GM18858 (cell line): ENCODE measurements around the gene CDC42.
"Not testable (repeated sequence)": the region's sequence is repeated elsewhere in the genome, so short reads cannot be mapped to it uniquely, and the experiment has no call there.

Experiments
- ATAC-seq: cut with Tn5 transposase; IDR thresholded peaks from one replicate; pipeline ENCODE4 v1.9.1; 2021; ENCODE audit not compliant: unreplicated experiment

Gene CDC42

DNA sequence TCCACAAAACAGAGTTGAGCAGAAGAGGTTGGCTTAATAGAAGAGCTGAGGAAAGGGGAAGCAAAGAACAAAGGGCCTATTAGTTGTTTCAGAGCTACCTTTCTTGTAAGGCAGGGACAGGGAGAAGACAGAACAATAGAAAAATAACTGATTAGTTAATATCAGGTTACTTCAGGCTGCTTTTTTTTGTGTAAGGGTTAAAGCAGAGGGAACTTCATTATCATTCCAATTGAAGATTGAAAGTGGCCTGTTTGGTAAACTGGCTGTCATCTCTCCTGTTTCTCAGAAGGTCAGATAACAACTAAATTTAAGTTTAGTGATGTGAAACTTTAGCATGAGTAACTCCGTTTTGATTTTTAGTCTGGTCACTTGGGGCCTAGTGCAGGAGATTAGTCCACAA lies 22.3 kb downstream of the CDC42 start:
- ATAC-seq, result no peak

DNA sequence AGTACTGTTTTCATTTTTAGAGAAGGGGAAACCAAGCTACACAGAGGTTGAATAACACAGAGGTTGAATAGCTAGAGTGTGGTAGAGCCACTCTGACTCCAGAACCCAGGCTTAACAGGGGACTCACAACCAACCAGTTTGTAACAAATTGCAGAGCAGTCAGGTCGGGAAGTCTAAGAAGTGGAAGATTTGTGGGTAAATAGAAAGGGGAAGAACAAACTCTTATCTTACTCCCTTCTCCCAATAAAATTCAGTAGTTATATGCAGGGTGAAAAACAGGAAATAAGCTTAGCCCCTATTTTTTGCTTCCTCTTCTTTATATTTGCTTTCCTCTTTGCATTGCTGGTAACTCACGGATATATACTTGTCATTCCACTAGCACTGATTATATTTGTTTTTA lies 23.2 kb downstream of the CDC42 start:
- no peak for ATAC-seq

DNA sequence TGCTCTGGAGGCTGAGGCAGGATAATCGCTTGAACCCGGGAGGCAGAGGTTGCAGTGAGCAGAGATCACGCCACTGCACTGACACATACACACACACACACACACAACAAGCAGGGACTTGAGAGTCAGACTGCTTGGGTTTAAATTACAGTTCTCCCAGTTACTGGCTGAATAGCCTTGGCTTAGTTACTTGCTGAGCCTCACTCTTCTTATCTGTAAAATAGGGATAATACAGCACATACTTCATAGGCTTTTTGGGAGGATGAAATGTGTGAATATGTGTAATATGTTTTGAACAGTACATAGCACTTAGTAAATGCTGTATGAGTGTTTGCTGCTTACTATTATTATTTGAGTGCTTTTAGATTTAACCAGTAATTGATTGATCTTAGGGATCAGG lies 23.8 kb downstream of the CDC42 start:
- no peak for ATAC-seq

DNA sequence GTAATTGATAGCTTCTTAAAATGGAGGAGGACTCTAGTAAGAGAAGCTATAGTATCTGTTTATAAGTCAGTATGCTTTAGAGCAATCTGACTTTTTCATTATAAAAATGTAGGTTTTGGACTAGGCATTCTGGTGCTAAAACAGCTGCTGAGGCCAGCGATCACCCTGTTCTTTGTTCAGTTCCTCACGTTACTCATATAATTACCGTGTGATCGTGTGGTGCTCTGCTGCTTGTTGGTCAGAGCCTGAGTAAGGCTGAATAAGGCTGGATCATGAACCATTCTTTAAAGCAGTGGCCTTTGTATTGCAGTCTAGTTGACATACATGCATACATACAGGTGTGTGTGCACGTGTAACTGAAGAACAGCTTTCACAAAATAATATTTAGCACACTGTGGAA lies 25.2 kb downstream of the CDC42 start:
- no peak for ATAC-seq

DNA sequence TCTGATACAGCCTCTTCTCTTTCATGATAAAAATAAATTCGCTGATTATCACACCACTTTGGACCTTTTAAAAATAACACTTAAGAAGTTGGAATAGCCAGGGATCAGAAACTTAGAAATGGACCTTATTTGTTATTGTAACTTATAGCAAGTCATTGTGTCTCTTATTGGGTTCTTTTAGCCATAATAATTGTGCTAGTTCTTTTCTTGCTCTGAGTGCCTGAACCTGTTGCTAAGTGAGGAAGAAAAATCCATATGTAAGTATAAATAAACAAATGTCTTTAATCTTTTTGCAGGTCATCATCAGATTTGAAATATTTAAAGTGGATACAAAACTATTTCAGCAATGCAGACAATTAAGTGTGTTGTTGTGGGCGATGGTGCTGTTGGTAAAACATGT lies 25.6 kb downstream of the CDC42 start:
- ATAC-seq, result no peak

DNA sequence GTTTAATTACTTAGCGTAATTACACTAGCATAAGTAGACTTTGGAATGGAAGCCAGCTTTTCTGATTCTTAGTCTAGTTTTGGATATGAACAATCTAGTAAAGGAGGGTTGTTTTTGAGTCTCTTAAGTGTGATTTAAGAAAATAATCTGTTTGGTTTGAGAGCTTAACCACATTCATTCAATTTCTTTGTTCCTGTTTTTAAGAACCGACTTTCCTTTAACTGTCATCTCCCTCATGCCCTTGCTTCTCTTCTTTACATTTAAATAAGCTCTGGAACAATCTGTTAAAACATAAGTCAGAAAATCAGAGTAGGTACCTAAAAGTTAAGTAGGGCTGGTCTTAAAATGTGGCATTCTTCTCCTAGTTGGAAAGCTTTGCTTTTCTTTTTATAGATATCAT lies 27.7 kb downstream of the CDC42 start:
- no peak for ATAC-seq

DNA sequence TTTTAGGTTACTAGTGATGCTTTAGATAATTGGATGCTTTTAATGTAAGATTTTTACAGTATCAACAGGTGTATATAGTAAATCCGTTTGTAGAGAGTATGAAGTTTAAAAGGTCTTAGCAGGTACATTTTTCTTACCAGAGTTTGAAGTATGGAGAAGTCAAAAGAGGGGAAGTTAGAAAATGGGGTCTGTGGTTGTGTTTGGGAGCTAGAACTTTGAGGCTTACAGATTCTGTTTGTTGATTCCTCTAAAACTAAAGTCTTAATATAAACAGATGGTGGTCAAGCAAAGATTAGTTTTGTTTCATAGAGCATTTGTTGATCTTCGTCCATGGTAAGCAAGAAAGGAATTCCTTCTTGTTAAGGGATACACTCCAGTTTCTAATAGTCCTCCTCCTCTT lies 35.8 kb downstream of the CDC42 start:
- ATAC-seq, result no peak

DNA sequence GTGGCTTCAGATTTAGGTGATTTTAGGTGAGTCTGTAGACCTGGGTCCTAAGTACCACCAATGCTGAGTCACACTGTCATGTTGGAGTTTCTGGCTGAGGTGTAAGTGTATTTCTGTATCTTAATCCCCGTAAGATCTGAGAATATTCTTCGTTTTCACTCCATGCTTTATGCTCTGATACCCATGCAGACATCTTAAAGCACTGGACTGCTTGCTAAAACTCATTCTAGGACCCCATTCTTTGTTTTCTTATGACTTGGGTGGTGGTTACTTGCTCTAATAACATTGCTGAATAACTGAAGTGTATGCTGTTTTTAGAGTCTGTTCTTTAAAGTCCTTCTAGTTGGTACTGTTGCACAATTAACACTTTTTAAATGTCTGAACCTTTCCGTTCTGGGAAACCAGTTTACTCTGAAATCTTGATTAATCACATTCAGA lies 36.6 kb downstream of the CDC42 start:
- ATAC-seq, result no peak

DNA sequence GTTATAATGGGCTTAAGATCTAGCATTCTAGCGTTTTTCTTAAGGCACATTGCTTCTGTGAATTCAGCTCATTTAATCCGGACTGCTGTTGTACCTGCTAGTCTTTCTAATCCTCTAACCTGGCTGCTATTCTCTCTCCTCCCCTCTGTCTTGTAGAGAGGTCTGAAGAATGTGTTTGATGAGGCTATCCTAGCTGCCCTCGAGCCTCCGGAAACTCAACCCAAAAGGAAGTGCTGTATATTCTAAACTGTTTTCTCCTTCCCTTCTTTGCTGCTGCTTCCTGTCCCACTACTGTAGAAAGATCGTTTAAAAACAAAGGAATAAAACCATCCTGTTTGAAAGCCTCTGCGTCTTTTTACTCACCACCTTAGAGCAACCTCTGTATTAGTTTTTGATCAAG lies 37.3 kb downstream of the CDC42 start:
- ATAC-seq, result no peak

DNA sequence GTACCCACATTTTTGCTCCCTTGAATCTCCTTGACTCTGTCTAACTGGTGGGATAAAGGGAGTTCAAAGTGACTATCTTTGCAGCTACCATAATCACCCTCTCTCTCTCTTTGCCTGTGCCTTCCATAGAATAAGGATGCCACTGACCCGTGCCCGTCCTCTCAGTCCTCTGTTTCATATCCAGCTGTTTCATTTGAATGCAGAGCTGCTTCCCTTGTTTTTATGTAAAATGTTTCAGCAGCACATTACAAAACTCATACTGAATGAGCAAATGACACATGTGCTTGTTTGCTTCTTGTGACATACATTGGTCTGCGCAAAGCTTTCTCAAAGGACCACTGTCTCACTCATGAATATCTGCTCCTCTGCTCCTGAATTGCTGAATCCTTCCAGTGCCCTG lies 38.4 kb downstream of the CDC42 start:
- no peak for ATAC-seq

DNA sequence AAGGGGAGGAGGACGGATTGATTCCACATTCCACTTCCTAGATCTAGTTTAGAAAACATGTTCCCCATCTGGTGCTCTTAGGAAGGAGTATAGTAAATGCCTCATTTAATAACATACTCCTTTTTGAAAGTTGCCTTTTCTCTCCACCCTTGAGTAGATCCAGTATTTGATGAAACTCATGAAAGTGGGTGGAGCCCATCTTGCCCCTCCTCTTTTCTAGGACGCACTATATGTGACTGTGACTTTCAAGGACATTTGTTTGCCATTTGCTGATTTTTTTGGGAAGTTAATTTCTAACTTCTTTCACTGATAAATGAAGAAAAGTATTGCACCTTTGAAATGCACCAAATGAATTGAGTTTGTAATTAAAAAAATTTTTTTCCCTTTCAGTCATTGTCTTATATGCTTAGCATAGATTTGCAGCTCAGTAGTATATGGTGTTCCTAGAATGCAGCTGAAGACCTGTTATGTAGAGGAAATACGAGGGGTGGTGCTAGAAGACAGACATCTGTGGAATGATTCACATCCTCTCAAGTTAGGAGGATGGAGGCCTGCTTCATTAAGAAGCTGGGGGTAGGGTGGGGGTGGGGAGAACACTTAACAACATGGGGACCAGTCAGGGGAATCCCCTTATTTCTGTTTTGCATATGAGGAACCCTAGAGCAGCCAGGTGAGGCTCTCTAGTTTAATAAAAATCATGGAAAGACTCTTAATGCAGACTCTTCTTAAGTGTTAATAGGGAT lies 39.7 kb downstream of the CDC42 start:
- not testable (repeated sequence) for ATAC-seq

DNA sequence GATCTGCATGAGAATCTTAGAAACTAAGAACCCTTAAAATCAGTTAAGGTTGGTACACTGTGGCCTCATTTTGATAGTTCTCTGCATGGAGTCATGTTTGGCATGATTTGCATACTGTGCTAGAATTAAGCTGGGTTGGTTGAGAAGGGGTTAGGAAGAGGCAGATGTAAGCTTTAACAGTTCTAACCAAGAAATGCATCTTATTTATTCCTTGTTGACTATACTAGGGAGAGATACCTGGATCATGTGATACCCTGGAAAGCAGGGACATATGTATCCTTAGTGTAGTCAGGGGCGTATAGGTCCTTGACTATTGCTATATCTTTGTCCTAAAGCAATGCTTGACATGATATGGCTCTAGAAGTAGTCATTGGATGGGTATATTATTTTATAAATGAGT lies 41.0 kb downstream of the CDC42 start:
- ATAC-seq, result no peak

DNA sequence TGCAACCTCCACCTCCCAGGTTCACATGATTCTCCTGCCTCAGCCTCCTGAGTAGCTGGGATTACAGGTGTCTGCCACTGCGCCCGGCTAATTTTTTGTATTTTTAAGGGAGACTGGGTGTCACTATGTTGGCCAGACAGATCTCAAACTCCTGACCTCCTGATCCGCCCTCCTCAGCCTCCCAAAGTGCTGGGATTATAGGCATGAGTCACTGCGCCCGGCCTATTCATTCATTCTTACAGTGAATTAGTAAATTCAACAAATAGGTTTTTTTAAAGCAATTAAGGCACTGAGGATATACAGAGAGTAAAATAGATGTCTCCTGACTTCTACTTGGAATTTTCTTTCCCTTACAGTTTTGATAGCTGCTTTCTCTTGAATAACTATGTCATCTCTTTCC lies 43.5 kb downstream of the CDC42 start:
- no peak for ATAC-seq

DNA sequence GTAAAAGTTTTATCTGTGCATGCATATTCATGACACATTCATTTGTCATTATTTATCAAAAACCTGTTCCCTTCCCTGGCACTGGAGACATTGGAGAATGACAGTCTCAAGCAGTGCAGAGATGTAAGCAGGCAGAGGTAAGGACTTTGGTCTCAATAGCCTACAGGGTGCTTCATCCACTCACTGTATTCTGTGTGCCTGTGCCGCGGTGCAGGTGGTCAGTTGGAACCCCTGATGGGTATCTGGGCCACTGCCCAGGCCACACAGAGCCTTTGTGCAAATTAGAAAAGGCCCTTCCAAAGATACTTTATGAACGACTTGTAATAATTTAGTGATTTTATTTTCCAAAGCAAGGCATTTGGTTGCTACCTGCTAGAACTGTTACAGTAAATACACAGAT lies 44.0 kb downstream of the CDC42 start:
- ATAC-seq, result no peak

DNA sequence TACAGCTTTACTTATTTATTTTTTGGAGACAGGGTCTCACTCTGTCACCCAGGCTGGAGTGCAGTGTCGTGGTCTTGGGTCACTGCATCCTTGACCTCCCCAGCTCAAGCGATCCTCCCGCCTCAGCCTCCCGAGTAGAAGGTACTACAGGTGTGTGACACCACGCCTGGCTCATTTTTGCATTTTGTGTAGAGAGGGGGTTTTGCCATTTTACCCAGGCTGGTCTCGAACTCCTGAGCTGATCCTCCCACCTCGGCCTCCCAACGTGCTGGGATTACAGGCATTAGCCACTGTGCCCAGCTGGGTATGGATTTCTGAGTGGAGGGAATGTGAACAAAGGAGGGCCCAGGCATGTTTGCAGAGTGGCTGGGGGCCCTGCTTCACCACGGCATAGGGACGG lies 46.2 kb downstream of the CDC42 start:
- no peak for ATAC-seq

DNA sequence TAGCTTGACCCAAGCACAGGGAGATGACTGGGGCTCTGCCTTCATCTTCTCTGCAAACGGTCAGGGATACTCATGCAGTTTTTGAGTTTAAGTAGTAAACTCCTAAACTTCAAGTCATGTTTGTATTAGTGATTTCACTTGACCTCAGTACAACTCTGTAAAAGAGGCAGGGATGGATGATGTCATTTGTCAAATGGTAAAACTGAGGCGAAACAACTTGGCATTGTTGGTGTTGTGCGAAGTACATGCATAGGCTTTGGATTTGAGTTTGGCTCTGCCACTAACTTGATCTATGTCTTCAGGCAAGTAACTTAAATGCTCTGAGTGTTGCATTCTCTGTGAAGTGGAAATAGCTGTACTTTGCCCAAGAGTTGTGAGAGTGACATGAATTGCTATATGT lies 47.7 kb downstream of the CDC42 start:
- ATAC-seq, result no peak

DNA sequence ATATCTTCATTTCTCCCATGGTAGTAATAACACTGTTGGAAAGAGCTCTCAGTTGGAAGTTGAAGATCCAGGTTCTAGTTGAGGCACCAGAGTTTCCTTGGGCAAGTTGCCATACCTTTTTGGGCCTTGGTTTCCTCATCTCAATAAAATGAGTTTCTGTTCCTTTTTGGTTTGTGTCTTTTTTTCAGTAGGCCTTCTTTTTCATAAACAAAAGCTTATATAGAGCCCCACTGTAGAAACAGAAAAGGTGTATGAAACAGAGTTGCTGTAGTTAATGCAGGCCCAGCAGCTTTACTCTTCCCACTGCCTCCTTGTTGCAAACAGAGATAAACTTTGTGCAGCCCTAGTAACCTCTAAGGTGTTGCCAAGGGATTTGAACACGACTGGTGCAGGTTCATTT lies 48.7 kb downstream of the CDC42 start:
- no peak for ATAC-seq

DNA sequence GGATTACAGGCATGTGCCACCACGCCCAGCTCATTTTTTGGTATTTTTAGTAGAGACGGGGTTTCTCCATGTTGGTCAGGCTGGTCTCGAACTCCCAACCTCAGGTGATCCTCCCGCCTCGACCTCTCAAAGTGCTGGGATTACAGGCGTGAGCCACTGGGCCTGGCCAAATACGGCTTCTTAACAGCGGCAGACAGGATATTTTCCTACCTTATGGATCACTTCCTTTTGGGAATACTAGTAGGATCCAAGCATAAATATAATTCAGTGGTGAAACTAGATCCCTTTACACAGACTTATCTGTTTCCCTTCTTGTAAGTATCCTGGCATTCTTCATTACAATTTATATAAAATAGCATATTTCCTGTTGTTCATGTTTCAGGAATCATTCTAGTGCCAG lies 49.5 kb downstream of the CDC42 start:
- ATAC-seq, result no peak

DNA sequence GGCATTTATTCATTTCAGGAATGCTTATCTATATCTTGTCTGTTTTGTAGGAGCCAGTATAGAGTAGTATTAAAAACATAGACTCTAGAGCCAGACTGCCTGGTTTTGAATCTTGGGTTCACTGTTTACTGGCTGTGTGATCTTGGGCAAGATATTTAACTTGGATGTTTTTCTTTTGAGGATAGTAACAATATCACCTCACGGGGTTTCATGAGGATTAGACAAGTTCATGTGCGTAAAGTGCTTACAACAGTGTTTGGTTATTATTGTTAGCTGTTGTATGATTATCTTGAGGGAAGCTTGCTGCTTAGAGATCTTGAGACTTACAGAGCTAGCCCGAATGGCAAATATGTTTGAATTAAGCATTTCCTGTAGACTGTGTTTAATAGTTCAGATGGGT lies 50.2 kb downstream of the CDC42 start:
- ATAC-seq, result no peak

DNA sequence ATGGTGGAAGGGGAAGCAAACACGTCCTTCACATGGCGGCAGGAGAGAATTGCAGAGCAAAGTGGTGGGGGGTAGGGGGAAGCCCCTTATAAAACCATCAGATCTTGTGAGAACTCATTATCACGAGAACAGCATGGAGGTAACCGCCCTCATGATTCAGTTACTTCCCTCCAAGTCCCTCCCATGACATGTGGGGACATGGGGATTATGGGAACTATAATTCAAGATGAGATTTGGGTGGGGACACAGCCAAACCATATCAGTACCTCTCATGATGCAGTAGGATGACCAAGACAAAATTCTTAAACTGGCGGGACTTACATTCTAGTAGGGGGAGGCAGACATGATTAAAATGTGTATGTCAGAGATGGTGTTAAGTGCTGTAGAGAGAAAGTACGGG lies 51.6 kb downstream of the CDC42 start:
- ATAC-seq, result no peak

DNA sequence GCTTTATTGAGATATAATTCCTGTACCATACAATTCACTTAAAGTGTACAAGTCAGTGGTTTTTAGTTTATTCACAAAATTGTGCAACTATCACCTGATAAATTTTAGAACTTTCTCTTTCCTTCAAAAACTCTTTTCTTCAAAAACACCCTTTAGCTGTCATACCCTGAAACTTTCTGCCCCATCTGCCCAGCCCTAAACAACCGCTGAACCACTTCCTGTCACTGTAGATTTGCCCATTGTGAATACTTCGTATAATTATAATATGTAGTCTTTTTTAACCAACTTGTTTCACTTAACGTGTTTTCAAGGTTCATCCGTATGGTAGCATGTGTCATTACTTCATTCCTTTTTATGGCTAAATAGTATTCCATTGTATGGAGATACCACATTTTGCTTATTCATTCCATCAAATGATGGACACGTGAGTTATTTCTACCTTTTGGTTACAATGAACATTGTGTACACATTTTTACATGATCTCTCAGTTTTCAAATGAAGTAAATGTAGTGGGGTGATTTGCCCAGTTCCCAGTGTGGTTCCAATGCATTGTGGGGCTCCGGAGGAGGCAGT lies 52.4 kb downstream of the CDC42 start:
- ATAC-seq, result no peak

DNA sequence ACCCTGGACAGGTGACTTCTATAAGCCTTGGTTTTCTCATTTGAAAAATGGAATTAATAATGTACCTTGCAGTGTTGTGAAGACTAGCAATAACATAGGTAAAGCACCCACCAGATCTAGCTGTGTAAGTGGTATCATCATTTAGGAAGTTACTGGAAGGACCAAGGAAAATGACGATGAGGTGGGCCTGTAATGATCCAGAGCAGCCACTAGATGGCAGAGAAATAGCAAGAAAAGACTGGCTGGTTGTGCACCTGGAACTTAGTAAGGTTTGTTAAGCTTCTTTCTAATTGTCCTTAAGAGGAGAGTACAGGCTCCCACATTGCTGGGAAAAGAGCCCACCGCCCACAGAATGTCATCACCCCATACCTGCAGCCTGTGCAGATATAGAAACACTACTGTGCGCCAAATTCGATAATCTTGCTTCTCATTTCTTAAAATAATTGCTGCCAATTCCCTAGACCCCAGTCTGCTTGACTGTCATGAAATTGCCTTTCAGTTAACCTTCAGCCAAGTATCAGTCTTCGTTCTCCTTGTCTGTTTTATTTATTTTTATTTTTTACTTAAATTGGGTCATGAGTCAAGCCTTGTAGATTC lies 53.2 kb downstream of the CDC42 start:
- no peak for ATAC-seq

DNA sequence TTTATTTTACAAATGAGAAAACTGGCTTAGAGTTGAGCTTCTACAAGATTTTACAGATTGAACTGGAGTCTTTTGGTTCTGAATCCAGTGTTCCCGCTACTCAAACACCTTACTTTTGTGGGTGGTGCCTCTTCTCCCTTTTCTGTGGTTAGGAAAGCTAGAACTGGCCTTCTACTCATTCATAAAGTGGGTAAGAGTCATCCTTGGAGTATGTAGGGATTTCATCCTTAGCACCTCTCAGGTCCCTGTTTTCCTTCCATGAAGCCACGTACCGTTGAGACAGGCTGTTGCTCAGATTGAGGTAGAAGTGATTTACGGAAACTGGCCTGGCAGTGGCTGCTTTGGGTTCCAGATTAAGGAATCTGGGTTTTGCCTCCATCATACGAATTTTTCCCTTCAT lies 54.6 kb downstream of the CDC42 start:
- ATAC-seq, result no peak
